K562 (cell line): ENCODE results near the gene HDAC3. TPM values are rescaled to one million over a fixed set of nuclear protein-coding genes. Genes with fewer than 3 reads are reported as not detected.
A peak's percentile ranks its signal among the peaks of the same experiment; 100 is the strongest.

ENCODE experiments used
- C11orf30 ChIP-seq: fragments of 450-650 bp; IDR thresholded peaks from 2 replicates; pipeline ENCODE4 v1.6.1; 2016; ENCODE audit warnings: low read depth, mild to moderate bottlenecking
- CBX2 ChIP-seq: fragments of 200-600 bp; sonication (generic); IDR thresholded peaks from one replicate; pipeline ENCODE4 v1.6.1; 2012; ENCODE audit warnings: mild to moderate bottlenecking, low read length, inconsistent platforms; ENCODE audit not compliant: insufficient read depth, poor library complexity, severe bottlenecking
- CREB3L1 ChIP-seq: fragments of 450-650 bp; IDR thresholded peaks from 2 replicates; pipeline ENCODE4 v1.6.1; 2014; ENCODE audit warnings: low read depth, mild to moderate bottlenecking, moderate library complexity, borderline replicate concordance
- DDX20 ChIP-seq: fragments of 450-650 bp; IDR thresholded peaks from 2 replicates; pipeline ENCODE4 v1.6.1; 2016; ENCODE audit warnings: missing genetic modification characterization, low read depth, mild to moderate bottlenecking, missing compliant biosample characterization, moderate library complexity
- ELK3 ChIP-seq: fragments of 450-650 bp; formaldehyde crosslinking; IDR thresholded peaks from 2 replicates; pipeline ENCODE4 v1.4.0; 2020; ENCODE audit warnings: mild to moderate bottlenecking
- GTF2E2 ChIP-seq: fragments of 200-800 bp; sonication (Bioruptor generic); IDR thresholded peaks from 2 replicates; pipeline ENCODE4 v1.6.1; 2016; ENCODE audit warnings: missing genetic modification characterization, missing compliant biosample characterization
- HMG20B ChIP-seq: fragments of 250-450 bp; sonication (Bioruptor Pico); IDR thresholded peaks from 2 replicates; pipeline ENCODE4 v1.5.0; 2021; ENCODE audit warnings: mild to moderate bottlenecking
- HNRNPK ChIP-seq: fragments of 200-400 bp; formaldehyde crosslinking; IDR thresholded peaks from one replicate; pipeline ENCODE4 v1.6.1; 2018; ENCODE audit warnings: mild to moderate bottlenecking, low read depth, low read length; ENCODE audit not compliant: poor library complexity, severe bottlenecking
- ID3 ChIP-seq, 2 experiments: fragments of 250-450 bp in 1 of 2; fragments of 450-650 bp in 1 of 2; sonication (Bioruptor Pico) in 1 of 2; IDR thresholded peaks; 2 replicates each; pipeline versions ENCODE4 v1.6.1 to v1.8.0; 2016 to 2021; ENCODE audit warnings: mild to moderate bottlenecking in 2 of 2, moderate library complexity in 2 of 2, missing compliant biosample characterization in 1 of 2, missing genetic modification characterization in 1 of 2
- KDM4B ChIP-seq, 2 experiments: fragments of 450-650 bp in 1 of 2; sonication (generic) in 1 of 2; IDR thresholded peaks; 2 replicates each; pipeline ENCODE4 v1.6.1; 2016 to 2017; ENCODE audit warnings: borderline replicate concordance in 2 of 2, antibody characterized with exemption in 1 of 2, low read depth in 1 of 2, mild to moderate bottlenecking in 1 of 2
- MCM5 ChIP-seq: fragments of 450-650 bp; IDR thresholded peaks from 2 replicates; pipeline ENCODE4 v1.6.1; 2016; ENCODE audit warnings: low read depth
- MLX ChIP-seq, 2 experiments: fragments of 450-650 bp in 1 of 2; sonication (generic) in 1 of 2; formaldehyde crosslinking; conservative IDR thresholded peaks; 2 replicates each; pipeline versions ENCODE4 v1.4.0 to v1.8.1; 2020 to 2022; ENCODE audit warnings: mild to moderate bottlenecking in 1 of 2, missing genetic modification reagents in 1 of 2
- MNT ChIP-seq, 2 experiments: fragments of 450-650 bp; conservative IDR thresholded peaks; 2 replicates each; pipeline ENCODE4 v1.6.1; 2017; ENCODE audit warnings: mild to moderate bottlenecking in 2 of 2, moderate library complexity in 2 of 2
- MTF1 ChIP-seq: fragments of 250-450 bp; sonication (Bioruptor Pico); IDR thresholded peaks from 2 replicates; pipeline ENCODE4 v1.9.0; 2021; ENCODE audit warnings: moderate library complexity, mild to moderate bottlenecking, inconsistent platforms, borderline replicate concordance
- PHTF2 ChIP-seq: fragments of 250-450 bp; sonication (Bioruptor Pico); IDR thresholded peaks from 2 replicates; pipeline ENCODE4 v1.5.0; 2021; ENCODE audit warnings: mild to moderate bottlenecking
- SRSF9 ChIP-seq: fragments of 200-400 bp; formaldehyde crosslinking; IDR thresholded peaks from 2 replicates; pipeline ENCODE4 v1.6.1; 2017; ENCODE audit warnings: low read depth, low read length, borderline replicate concordance
- STAT5B ChIP-seq: fragments of 250-450 bp; sonication (Bioruptor Pico); IDR thresholded peaks from 2 replicates; pipeline ENCODE4 v1.8.0; 2021; ENCODE audit warnings: mild to moderate bottlenecking, inconsistent platforms
- ZBTB17 ChIP-seq: fragments of 450-650 bp; formaldehyde crosslinking; IDR thresholded peaks from 2 replicates; pipeline ENCODE4 v1.4.0; 2020; ENCODE audit warnings: mild to moderate bottlenecking
- ZNF124 ChIP-seq: sonication (generic); formaldehyde crosslinking; IDR thresholded peaks from 2 replicates; pipeline ENCODE4 v1.8.1; 2022; ENCODE audit warnings: missing genetic modification reagents
- ZNF174 ChIP-seq: fragments of 250-450 bp; sonication (Bioruptor Pico); IDR thresholded peaks from 2 replicates; pipeline ENCODE4 v1.4.0; 2020; ENCODE audit warnings: mild to moderate bottlenecking
- ZNF239 ChIP-seq: fragments of 250-450 bp; sonication (Bioruptor Pico); IDR thresholded peaks from 2 replicates; pipeline ENCODE4 v1.4.0; 2020; ENCODE audit warnings: mild to moderate bottlenecking
- ZNF431 ChIP-seq: sonication (generic); formaldehyde crosslinking; IDR thresholded peaks from 2 replicates; pipeline ENCODE4 v1.8.0; 2022; ENCODE audit warnings: mild to moderate bottlenecking, missing genetic modification reagents
- polyA plus RNA-seq, 8 experiments: library from polyadenylated mRNA; depleted of rRNA in 4 of 8; stranded (reverse) in 5 of 8; unstranded in 3 of 8; fragments of >200 nt; fragmentation: Nextera tagmentation in 2 of 8; fragmentation: Illumina TruSeq in 1 of 8; extraction: Ambion mirVana in 2 of 8; extraction: Trizol in 1 of 8; gene quantifications; 2 replicates each; pipeline versions ENCODE4 v1.2.1 to v1.2.3, GENCODE V29; 2011 to 2014; ENCODE audit warnings: inconsistent platforms in 1 of 8, missing spikeins in 1 of 8
- total RNA-seq, 7 experiments: library from RNA; depleted of rRNA in 6 of 7; stranded (reverse); fragments of >200 nt in 6 of 7; fragmentation: Illumina TruSeq in 2 of 7; extraction: Trizol in 2 of 7; gene quantifications; 2 replicates each; pipeline versions ENCODE4 v1.2.1 to v1.2.3, GENCODE V29; 2011 to 2021; ENCODE audit warnings: low replicate concordance in 1 of 7

Gene HDAC3
- total and polyA plus RNA-seq, 9 of the 15 experiments (the other 6 are each of a cell fraction or from before 2014, with no cell fraction given) = 89.7 to 191 (median 119) TPM

GRCh38 chr5:141618804-141619554 is 17.7 kb downstream of the HDAC3 start, which contains the start of gene DIAPH1 (continued):
- no peak for TF ChIP-seq PHTF2
- TF ChIP-seq ZNF239 (CRISPR knock-in tag) = no peak
- TF ChIP-seq ZBTB17 (CRISPR knock-in tag) = peak; percentile 50; the same call in 1 of the 2 replicates
- TF ChIP-seq C11orf30 = no peak
- TF ChIP-seq HMG20B (CRISPR knock-in tag) = no peak
- no peak for TF ChIP-seq ZNF174
- no peak for TF ChIP-seq GTF2E2 (tag)
- TF ChIP-seq MTF1 = no peak
- no peak for TF ChIP-seq MCM5
- peak; percentile 62; the same call in 1 of the 2 replicates for TF ChIP-seq ZNF431 (CRISPR knock-in tag)
- no peak for TF ChIP-seq DDX20 (tag)
- TF ChIP-seq CBX2 = no peak
- TF ChIP-seq MNT (conservative IDR thresholded peaks at IDR 0.05) = peak; percentile 99
- TF ChIP-seq ID3 (CRISPR knock-in tag; IDR thresholded peaks at IDR 0.05) = no peak
- TF ChIP-seq ID3 (tag; IDR thresholded peaks at IDR 0.05) = 0 out of 2 replicates have a peak, but pooled peaks have one; percentile 32
- no peak for TF ChIP-seq ZNF124 (CRISPR knock-in tag)
- no peak for TF ChIP-seq SRSF9
- peak; percentile 58 for TF ChIP-seq HNRNPK
- peak in 1 of 2 experiments; percentile 55; a peak in 1 of 4 replicates for TF ChIP-seq KDM4B (IDR thresholded peaks at IDR 0.05; ENCODE audit: borderline replicate concordance in 2 of 2, low read depth in 1 of 2)
- peak; percentile 96 to 97 for TF ChIP-seq MLX (CRISPR knock-in tag; conservative IDR thresholded peaks at IDR 0.05)
- TF ChIP-seq CREB3L1 = peak; percentile 87; the same call in 1 of the 2 replicates
- no peak for TF ChIP-seq STAT5B (CRISPR knock-in tag)
- TF ChIP-seq ELK3 = no peak
